ENCODE data around the gene SPARC. TPM values are rescaled to one million over a fixed set of nuclear protein-coding genes. Genes with fewer than 3 reads are reported as not detected.
"Not testable (repeated sequence)": the region's sequence is repeated elsewhere in the genome, so short reads cannot be mapped to it uniquely, and the experiment has no call there.

The SPARC gene
- total RNA-seq, 6 experiments from 2014 or later, result 62.2 to 277 (median 109) TPM

DNA sequence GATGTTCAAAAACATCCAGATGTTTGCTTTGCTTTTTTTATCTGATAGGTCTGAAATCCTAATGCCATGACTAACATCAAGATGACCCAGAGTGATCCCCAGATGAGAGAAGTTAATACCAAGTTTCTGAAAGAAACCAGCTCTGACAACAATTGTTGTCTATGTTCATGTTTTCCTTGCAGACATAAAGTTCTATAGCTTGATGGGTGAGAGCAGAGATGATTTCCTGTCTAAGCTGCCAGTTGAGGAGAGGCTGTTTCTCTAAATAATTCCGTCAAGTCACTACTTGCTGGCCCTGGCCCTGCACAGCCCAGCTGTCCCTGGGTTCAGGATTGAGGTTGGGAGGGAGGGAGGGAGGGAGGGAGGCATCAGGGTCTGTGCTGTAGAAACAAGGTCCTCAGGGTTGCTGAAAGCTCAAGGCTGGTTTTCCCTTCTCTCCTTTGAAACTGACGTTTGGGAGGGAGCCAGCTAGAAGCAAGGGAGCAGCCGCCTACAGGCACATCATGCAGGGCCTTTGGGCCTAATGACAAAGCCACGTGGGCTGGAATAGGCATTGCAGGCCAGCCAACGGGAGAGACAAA lies 3.9 kb downstream of the SPARC start:
- ATAC-seq, result no peak
- no peak for TF ChIP-seq POLR2A (IDR thresholded peaks at IDR 0.05)
- TF ChIP-seq, protein P1, sequence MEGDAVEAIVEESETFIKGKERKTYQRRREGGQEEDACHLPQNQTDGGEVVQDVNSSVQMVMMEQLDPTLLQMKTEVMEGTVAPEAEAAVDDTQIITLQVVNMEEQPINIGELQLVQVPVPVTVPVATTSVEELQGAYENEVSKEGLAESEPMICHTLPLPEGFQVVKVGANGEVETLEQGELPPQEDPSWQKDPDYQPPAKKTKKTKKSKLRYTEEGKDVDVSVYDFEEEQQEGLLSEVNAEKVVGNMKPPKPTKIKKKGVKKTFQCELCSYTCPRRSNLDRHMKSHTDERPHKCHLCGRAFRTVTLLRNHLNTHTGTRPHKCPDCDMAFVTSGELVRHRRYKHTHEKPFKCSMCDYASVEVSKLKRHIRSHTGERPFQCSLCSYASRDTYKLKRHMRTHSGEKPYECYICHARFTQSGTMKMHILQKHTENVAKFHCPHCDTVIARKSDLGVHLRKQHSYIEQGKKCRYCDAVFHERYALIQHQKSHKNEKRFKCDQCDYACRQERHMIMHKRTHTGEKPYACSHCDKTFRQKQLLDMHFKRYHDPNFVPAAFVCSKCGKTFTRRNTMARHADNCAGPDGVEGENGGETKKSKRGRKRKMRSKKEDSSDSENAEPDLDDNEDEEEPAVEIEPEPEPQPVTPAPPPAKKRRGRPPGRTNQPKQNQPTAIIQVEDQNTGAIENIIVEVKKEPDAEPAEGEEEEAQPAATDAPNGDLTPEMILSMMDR (IDR thresholded peaks at IDR 0.05), result no peak
- Histone ChIP-seq H3K4me3 (no peak overlapping the region), H3K27ac (no peak overlapping the region), H3K9me3 (no peaks in the 10 kb centered on the region), H3K4me1 (no peaks in the 10 kb centered on the region), H3K36me3 (no peaks in the 10 kb centered on the region), H3K27me3 (no peaks in the 10 kb centered on the region)
- no peak for DNase-seq
- WGBS (ENCODE audit: insufficient coverage, low coverage, low lambda C conversion rate, missing lambda C conversion rate), result 34% methylated on average over 5 of the region's 5 CpGs
- intact Hi-C loops (cut with DNase I), result no loop called here

GRCh38 chr5:151682240-151682639 lies 4.5 kb downstream of the SPARC start:
- WGBS (ENCODE audit: insufficient coverage, low coverage, low lambda C conversion rate, missing lambda C conversion rate), result 49% methylated on average over 6 of the region's 6 CpGs
- ATAC-seq (no peak), DNase-seq (no peak)
- Histone ChIP-seq H3K9me3 (no peaks in the 10 kb centered on the region), H3K4me3 (no peak overlapping the region), H3K4me1 (peaks cover 0 to 2% (median 0%) of the 10 kb centered on the region in 4 donors), H3K27ac (no peak overlapping the region), H3K36me3 (no peaks in the 10 kb centered on the region), H3K27me3 (no peaks in the 10 kb centered on the region)
- TF ChIP-seq, protein P1 (IDR thresholded peaks at IDR 0.05), result no peak
- intact Hi-C loops (cut with DNase I), result no loop called here

DNA sequence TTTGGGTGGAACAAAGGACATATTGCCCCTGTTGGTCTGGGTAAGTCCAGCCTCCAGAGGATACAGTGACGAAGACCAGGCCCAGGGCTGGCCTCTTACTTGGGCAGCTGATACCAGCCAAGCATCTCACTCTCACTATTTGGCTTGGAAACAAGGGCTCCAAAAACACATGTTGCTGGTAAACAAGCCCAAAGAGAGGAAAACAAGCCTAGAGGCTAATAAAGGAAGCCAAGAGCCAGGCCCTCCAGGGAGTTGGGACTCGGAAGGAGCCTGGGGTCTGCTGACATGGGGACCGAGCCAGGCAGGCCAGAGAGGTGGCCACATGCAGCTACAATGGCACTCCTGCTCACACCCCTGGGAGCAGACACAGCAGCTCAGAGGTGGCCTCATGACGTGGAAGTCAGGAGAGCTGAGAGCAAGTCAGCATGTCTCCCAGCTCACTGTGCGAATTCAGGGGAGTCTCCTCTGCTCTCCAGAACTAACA lies 5.7 kb downstream of the SPARC start:
- H3K4me3 ChIP-seq, result no peak overlapping the region
- H3K36me3 ChIP-seq, result no peaks in the 10 kb centered on the region
- WGBS (ENCODE audit: insufficient coverage, low coverage, low lambda C conversion rate, missing lambda C conversion rate), result 57% methylated on average over 1 of the region's 5 CpGs
- intact Hi-C loops (cut with DNase I), result no loop called here
- H3K27ac ChIP-seq, result peak overlapping the region in 2 of 3 donors; percentile 3 to 18
- no peaks in the 10 kb centered on the region for H3K27me3 ChIP-seq
- DNase-seq, result no peak
- H3K9me3 ChIP-seq, result no peaks in the 10 kb centered on the region
- peaks cover 0 to 5% (median 0%) of the 10 kb centered on the region in 4 donors for H3K4me1 ChIP-seq
- TF ChIP-seq POLR2A (IDR thresholded peaks at IDR 0.05), result no peak
- TF ChIP-seq, protein P1 (IDR thresholded peaks at IDR 0.05), result no peak
- ATAC-seq, result no peak

GRCh38 chr5:151680156-151680505 lies 6.6 kb downstream of the SPARC start:
- H3K27me3 ChIP-seq; H3K9me3 ChIP-seq; H3K4me1 ChIP-seq; ATAC-seq; intact Hi-C loops (cut with DNase I); H3K36me3 ChIP-seq; H3K27ac ChIP-seq; DNase-seq; H3K4me3 ChIP-seq: not testable (repeated sequence)
- WGBS (ENCODE audit: insufficient coverage, low coverage, low lambda C conversion rate, missing lambda C conversion rate), result 68% methylated on average over 6 of the region's 7 CpGs

DNA sequence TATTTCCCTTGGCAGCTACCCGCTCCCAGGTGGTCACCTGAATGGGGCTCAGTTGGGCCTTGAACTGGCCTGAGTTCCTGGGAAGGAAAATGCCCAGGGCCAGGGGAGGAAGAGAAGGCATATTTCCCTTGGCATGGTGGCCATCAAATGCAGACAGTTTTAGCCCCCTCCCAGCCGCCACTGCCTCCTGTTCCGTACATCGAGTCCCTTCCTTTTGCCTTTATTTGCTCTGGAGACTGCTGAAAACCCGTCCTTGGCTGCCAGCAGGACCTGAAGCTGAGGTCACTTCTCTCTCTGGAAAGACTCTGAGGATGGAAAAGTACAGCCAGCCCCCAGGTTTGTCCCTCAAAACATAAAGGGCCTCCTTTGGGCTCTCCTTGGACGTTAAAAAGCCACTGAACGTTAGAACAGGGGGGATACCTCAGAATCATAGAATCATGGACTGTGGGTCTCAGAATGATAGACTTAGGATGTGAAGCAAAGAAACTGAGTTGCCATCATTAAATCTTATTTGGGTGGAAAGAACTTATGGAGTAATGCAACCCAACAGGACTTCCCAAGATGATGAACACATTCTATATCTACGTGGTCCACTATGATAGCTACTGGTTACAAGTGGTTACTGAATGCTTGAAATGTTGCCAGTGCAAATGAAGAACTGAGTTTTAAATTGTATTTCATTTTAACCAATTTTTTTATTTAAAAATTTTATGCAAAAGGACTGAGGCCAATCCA lies 7.1 kb downstream of the SPARC start:
- intact Hi-C loops (cut with DNase I), result no loop called here
- peak overlapping the region in 2 of 3 donors; percentile 36 to 57 for H3K27ac ChIP-seq
- WGBS (ENCODE audit: insufficient coverage, low coverage, low lambda C conversion rate, missing lambda C conversion rate), result 52% methylated on average over 4 of the region's 8 CpGs
- H3K4me3 ChIP-seq, result no peak overlapping the region
- H3K27me3 ChIP-seq, result no peaks in the 10 kb centered on the region
- TF ChIP-seq POLR2A (IDR thresholded peaks at IDR 0.05), result no peak
- TF ChIP-seq, protein P1 (IDR thresholded peaks at IDR 0.05), result no peak
- no peak for ATAC-seq
- H3K9me3 ChIP-seq, result no peaks in the 10 kb centered on the region
- no peaks in the 10 kb centered on the region for H3K36me3 ChIP-seq
- peaks cover 0 to 5% (median 0%) of the 10 kb centered on the region in 4 donors for H3K4me1 ChIP-seq
- no peak for DNase-seq
